NCI-H2227 (cell line): ENCODE results near the gene PARD3B.

Experiments
- DNase-seq: peaks from one replicate; lab custom pipeline; 2025; ENCODE audit not compliant: unreplicated experiment; lab: John Stamatoyannopoulos, UW

PARD3B gene

DNA sequence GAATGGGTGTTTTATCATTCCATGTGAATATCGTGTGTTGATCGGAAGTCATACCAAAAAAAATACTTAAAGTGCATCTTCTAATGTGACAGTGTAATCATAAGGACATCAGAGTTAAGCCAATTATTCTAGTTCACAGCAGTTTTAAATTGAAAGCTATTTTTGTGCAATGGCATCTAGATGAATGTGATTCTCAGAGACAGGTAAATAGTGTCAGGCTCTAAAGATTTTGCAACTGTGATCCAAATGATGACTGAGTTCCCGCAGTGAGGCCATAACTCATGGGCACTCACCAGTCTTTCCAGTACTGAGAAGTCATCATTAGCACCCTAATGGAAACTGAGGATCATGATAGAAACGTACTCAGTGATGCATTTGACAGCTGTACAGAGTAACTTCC, 542.6 kb downstream of the PARD3B start:
- no peak for DNase-seq

DNA sequence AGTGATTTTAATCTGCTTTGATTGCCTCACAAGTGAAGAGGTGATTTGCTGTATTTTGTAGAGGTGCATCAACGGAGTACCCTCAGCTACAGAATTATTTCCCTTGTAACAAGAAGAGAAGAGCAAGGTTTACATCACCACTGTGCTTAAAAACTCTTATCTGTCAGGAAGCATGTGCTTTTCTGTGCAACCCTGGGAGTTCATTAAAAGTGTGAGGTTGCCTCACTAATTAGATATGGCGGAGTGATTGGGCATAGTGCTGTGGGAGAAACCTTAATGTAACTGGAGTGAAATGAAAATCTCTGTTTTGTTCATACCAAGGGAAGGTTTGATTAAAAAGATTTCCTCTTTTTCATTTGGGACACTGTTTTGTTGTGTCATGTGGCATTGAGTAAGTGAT, 544.7 kb downstream of the PARD3B start:
- DNase-seq, result no peak

DNA sequence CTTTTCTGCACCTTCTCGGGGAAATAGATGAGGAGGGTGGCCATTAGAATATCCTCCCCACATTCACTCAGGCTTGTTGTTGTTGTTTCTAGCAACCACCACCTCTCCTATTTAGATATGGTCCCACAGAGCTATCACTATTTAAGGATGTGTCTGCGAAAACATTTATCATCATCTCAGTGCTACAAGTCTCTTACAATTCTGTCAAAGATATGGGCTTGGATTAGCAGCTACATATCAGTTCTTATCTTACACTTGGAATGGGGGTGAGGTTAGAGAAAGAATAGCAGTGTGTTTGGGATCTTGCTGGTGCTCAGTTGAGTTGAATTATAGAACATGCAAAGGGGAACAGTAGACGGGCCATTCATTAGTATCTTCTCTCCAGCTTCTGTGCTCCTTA, 546.1 kb downstream of the PARD3B start:
- DNase-seq, result no peak

DNA sequence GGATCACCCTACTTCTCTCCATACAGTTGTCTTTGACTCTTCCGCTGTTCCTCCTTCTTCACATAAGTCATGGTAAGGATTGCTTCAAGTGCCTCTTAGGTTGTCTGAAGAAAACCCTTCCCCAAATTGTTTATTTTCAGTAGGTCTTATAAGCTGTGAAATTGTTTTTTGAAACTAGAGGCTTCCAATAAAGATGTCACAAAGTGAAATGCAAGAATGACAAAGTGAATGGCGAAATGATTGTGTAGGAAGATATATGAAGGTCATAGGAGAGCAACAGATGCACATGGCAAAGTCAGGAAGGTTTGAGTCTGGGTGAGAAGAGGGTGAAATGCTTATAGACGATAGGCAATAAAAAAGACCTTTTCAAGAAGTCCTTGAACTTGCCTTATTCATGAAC, 548.8 kb downstream of the PARD3B start:
- DNase-seq, result no peak

DNA sequence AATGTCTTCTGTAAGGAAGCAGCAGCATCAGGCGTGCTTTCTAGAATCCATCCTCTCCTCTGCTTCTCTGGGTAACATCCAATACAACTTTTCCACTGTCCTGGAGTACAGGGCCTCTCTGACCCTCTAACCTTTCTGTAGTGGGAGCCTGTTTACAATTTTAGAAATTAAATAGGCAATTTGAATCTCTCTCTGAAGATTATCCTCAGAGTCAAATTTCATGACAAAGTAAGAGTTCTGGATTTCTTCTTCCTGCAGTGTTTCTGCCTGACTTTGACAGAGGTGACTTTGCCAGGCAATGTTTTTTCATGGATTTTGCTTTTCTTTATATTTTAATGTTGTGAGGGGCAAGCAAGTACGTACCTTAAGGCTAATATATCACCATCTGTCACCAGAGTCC, 558.4 kb downstream of the PARD3B start:
- DNase-seq, result no peak

DNA sequence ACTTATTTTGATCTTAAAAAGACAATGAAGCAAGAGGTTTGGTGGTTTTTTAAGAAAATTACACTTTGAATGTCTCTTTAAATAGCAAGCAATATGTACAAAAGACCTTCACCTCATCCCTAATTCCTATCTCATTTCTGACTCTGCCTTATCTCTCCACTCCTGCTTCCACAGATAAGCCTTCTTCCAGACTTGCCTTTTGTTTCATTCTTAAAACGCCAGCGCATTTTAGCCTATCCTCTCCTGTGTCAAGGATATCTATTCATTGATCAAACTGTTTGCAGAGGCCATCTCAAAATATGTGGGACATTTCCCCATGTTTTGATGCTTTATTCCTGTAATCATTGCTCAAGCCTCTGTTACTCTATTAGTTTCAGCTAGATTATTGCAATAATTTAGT, 562.5 kb downstream of the PARD3B start:
- DNase-seq, result no peak

DNA sequence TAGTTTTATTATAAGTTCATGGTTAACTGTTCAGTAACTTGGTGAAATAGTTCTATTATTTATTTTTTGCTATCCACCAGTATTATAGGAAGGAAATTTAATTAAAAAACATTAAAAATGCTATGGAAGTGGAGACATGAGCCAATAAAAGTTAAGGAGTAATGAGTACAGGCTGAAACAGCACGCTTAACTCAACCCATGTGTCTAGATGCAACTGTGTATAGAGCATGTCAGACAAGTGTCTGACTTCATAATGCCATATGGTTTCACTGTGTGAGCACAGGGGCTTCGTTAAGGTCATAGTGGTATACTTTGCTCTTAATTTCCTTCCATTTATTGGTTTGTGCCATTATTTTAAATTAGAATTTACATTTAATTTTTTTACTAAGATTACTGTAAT, 570.2 kb downstream of the PARD3B start:
- DNase-seq, result no peak

DNA sequence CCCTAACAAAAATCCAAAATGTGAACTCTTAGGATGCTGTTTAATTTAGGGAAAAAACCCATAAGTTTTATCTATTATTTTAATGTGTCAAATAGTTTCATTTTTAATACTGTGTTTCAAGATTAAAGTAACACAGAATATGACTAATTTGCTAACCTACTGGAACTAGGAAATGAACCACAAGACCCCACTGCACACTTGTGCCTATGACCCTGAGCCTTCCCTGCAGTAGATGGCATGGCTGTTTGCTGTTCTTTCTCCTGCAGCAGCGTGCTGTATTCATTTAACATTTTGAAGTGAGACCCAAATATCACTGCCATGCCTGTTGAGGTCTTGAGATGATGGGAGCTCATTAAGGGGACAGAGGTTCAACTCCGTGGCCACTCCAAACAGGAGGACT, 571.9 kb downstream of the PARD3B start:
- no peak for DNase-seq

DNA sequence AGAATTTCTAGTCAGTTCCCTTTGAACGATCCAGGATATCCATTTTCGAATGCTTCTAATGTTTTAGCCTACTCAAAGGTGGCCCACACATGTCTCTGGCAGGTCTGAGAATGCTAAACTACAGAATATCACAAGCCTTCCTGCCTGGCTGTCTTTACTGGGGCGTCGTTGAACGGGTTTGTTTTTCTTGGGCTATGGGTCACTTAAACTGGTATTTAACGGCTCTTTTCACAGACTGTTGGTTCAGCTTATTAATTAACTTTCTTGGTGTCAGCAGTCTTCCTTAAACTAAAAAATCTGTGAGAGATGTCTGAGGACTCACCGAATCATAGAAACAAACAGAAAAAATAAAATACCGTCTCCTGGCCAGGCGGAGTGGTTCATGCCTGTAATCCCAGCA, 573.9 kb downstream of the PARD3B start:
- DNase-seq, result no peak

DNA sequence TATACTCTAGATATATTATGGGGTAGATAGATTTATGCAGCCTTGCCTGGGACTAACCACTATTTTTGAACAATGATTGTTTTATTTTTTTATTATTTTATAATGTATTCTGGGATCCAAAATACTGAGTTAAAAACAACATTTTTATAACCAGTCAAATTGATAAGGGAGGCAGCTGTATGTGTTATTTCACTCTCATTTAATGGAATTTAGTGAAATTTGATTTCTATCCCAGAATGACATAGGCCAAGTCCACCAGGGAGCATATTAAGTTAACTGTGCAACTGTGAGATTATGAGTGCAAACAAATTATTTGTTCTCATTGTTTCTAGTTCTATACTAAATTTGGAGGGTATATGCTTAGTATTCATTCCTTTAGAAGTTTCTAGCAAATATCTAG, 583.5 kb downstream of the PARD3B start:
- DNase-seq, result no peak

DNA sequence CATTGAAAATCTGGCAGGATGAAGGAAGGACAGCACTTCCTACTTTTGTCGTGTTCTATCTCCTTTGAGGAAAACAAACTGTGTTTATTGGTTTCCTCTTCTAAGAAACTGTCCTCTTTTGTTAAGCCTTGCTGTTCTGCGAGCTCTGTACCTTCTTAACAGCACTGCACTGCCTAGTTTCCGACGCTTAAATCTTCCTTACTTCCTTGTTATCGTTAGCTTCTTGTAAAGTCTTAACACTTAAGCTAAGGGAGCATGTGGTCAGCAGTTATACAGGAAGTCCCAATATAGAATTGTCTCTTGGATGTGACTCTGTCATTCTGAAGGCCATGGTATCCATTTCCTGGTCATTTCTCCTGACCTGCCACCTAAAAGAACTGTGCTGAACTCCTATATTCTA, 584.3 kb downstream of the PARD3B start:
- DNase-seq, result no peak

DNA sequence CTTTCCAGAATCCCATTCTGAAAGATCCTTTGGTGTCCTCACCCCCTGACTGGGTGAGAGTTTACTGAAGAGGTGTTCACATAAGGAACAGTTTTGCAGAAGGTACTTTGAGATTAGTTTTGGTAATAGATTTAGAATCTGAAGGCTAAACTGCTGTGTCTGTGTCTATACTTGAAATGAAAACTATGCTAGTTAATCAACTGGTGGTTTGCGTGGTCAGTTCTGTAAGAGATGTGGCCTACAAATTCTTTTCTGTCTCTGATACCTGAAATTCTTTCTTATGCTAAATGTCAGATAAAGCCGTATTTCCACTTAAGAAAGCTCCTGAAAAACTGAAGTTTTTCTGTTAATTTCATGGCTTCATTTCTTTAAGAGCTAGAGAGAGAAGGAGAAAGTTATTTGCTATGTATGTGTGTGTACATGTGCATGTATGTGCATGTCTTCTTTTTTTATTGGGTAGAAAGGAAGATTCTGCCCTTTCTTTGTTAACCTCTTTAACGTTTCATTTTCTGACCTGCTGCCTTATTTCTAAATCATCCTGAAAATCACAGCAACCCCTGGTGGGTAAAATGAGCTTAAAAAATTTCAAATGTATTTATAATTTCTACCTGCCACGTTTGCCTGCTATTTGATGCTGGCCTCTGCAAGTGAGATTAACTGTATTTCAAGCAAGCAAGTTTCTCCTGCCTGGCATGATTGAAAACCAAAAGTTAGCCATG, 585.0 kb downstream of the PARD3B start:
- DNase-seq, result no peak

DNA sequence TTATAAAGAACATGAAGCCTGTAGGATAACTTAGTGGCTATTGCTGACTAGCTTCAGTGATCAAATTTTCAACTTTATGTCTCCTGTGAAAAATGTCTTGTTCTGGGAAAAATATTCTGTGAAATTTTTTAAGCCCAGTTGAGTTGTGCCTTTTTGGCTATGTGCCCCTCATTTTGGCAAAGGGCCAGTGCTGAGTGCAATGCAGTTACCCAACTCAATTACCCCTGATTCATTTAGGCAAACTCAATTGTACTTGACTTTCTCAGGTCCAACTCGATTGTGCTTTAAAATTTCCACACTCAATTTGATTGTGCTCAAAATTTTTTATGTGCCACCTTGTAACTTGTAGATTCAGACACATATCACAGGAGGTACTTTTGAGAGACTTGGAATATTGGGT, 588.3 kb downstream of the PARD3B start:
- no peak for DNase-seq

DNA sequence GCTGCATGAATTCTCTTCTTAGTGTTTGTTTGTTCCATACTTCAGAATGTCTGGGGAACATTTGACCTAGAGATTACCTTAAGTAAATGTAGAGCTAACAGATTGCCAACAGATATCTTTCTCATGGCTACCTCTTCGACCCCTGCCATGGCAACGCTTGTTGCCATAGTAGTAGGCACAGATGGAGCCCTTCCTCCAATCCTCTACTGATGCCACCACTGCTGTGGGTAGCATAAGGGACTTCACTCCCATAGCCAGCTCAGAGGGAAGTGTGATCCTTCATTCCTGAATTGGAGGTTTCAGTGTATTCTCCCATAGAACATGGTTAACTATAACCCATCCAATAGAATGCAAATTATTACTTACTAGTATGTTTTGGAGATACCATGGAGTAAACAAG, 593.5 kb downstream of the PARD3B start:
- DNase-seq, result no peak

DNA sequence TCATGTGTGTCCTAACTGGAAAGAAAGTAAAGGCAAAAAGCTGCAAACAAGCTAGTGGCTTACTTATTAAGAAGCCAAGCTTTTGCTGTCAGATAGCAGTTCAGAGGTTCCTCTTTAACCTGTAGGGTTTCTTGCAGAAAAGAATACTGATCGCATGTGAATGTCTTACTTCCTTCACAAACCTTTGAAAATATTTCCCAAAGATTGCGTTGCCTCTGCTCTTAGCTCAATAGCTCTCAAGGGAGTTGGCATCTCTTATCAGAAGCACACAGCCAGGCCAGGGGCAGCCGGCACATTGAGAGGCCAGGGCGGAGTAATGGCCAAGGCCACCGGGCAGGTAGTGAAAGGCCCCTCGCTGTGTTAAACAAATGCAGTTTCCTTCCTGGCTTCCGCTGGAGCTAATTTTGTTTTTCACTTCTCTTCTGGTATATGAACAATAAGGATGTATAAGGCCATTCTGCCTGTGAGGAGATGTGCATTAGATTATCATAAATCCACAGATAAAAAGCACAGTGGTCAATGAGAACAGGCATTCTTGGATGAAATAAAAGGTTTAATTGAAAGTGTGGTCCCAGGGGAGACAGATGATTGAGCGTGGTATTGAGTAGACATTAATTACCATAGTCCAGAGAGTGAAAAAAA, 594.7 kb downstream of the PARD3B start:
- DNase-seq, result peak; percentile 43

DNA sequence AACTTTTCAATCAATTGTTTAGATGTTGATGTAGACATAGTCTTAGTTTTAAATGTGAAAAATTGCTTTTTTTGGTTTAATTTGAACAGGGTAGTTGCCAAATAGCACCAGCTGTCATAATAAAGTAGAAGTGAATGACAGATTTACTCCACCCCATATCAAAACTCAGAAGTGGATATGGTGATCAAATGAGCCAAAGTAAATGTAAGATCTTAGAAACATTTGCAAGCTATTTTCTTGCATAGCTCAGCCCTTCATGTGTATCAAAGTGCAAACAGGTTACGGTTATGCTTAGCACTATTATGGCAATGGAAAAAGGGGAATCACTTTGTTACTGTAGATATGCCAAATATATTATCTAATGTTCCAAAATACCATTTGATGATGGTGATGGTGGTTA, 596.1 kb downstream of the PARD3B start:
- no peak for DNase-seq

DNA sequence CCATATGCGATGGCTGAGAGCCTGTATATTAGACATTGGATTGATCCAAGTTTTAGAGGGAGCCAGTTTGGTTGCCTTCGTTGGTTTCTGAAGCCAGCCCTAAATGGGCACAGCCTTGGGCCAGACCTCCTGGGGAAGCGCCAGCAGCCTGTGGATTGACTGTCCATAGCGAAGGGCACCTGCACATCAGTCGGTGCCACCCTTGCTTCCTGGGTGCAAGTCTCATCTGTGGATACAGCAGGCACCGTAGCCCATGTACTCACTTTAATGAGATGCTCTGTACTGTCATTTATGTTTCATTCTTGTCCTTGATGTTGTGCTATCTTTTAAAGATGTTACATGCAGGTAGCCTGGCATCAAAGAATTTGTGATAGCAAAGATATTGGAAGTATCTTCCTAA, 600.6 kb downstream of the PARD3B start:
- DNase-seq, result no peak

DNA sequence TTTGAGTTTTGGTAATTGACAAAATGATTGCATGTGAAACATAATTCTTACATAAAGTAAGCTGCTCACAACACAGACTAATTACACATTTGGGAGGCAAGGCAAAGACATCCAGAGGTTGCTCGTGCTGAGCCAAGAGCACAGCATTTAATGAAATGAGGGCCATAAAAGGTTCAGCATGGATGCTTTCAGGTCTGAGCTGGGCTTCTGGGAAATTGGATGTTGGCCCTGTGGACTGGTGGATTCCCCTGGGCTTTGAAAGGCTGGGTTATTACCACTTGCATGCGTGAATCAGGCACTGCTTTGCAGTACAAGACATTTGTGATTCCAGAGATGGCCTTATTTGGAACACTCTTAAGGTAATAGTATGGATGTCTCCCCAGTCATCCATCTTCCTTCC, 603.5 kb downstream of the PARD3B start:
- DNase-seq, result peak; percentile 70

DNA sequence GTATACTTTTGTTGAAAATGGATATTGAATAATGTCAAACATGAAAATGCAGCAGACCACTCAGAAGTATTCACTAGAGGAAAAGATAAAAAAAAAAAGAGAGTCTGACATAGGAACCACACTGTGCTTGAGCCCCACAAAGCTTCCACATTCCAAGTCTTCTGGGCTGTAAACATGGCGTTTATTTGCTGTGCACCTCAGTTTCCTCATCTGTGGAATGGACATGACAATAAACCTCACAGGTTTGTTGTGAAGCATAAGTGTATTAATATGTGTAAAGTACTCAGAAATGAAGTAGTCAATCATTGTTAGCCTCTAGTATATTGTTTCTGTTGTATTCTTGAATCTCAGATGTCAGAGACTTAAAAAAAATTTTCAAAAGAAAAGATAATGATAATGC, 611.2 kb downstream of the PARD3B start:
- DNase-seq, result no peak

DNA sequence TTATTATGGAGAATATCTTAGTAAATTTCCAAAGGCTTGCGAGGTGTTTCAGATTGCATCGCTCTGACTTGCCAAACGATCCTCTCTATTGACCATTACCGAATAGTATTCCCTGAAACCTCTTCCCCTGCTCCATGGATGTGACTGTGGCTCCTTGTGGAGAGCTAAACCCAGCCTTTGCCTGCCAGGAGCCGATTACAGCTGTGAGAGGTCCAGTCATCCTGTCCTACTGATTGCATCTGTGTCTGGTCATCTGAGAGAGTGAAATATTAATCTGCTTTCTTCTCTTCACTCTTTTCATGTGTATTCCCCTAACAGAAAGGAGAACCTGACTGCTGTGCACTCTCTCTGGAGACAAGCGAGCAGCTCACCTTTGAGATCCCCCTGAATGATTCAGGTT, 613.1 kb downstream of the PARD3B start:
- no peak for DNase-seq

DNA sequence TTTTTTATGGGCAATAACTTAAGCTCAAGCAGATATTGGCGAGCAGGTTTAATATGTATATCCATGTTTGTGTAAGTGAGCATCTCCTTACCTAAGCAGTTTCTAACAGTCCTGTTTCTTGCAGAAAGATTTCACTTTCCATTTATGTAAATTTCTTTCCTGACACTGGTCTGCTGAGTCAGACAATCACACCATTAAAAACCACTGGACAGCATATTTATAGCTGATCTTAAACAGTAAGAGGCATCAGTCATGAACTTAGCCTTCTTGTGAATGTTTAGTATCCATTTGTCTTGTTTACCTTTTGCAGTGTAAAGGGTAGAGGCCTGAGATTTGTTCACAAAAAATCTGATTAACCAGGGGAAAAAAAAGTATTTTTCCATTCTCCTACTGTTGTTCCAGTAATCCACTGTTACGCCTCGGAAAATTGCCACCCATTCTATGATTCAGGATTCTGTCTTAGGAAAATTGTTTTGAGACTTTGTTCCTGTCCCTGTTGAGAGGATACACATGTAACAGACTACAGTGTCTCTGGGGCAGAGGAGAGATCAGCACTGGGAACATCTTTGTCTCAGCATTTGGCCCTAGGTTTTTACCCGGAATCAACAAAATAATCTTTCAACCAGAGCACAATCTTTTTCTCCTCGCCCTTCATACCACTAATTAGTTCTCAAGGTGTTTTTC, 616.0 kb downstream of the PARD3B start:
- no peak for DNase-seq

DNA sequence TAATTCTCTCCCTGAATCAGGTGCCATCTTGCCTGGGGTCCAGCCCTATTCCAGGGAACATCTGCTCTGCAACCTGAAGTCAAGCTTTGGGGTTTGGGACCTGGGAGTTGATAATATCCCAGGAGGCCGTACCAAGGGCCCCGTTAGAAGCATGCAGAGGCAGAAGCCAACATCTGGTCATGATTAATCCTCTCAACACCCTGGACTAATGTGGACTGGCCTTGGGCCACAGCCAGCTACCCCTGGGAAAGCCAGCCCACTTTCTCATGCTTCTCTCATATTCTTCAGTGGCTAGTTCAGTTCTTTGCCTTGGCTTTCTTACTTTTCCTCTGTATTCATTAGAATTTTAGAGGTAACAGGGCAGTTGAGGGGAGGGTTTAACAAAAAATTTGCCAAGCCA, 621.5 kb downstream of the PARD3B start:
- no peak for DNase-seq

DNA sequence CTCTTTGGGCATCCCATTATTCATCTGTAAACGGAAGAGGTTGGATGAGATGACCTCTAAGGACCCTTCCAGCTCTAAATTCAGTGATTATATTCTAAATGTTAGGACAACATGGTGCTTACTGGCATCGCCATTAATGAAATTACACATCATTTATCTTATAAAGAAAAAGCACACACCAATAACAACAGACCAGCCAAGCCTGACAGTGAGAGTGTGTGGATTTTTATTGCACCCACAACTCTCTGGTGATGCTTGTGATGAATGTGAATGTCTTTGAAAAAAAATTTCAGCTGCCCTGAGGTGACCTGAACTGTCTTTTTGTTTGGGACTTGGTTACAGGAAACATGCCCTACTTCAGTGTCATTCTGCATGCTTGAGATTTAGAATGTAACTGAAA, 623.7 kb downstream of the PARD3B start:
- no peak for DNase-seq
